Transverse colon (tissue), 4 donors: ENCODE data around the gene GNAQ. TPM values are rescaled to one million over a fixed set of nuclear protein-coding genes. Genes with fewer than 3 reads are reported as not detected.

ENCODE experiments used
- DNase-seq: peaks from one replicate; pipeline ENCODE4 v3.0.0-alpha.2; 2019
- H3K27ac ChIP-seq, 4 donors: fragments of 200-600 bp; sonication (generic); 2 replicates each; pipeline ENCODE4 v1.5.1; 2016 to 2018; ENCODE audit warnings: inconsistent platforms in 4 of 4
- H3K27me3 ChIP-seq: fragments of 200-600 bp; sonication (generic); 2 replicates; pipeline ENCODE4 v1.5.1; 2017; ENCODE audit warnings: inconsistent platforms
- H3K36me3 ChIP-seq, 4 donors: fragments of 200-600 bp; sonication (generic); 2 replicates each; pipeline ENCODE4 v1.5.1; 2017 to 2019; ENCODE audit warnings: inconsistent platforms in 4 of 4
- H3K4me1 ChIP-seq, 4 donors: fragments of 200-600 bp; sonication (generic); 2 replicates each; pipeline ENCODE4 v1.5.1; 2017 to 2020; ENCODE audit warnings: inconsistent platforms in 4 of 4
- H3K4me3 ChIP-seq, 4 donors: fragments of 200-600 bp; sonication (generic); 1 replicate in 1 of 4; 2 replicates in 3 of 4; pipeline versions ENCODE4 v1.5.1 to v1.6.1; 2017 to 2019; ENCODE audit warnings: inconsistent platforms in 4 of 4
- H3K9me3 ChIP-seq, 2 donors: fragments of 200-600 bp; sonication (generic); 2 replicates each; pipeline ENCODE4 v1.5.1; 2017 to 2019; ENCODE audit warnings: inconsistent platforms in 2 of 2
- CTCF ChIP-seq, 5 experiments: fragments of 200-600 bp in 3 of 5; fragments of 450-650 bp in 2 of 5; sonication (generic) in 3 of 5; IDR thresholded peaks; 1 replicate in 2 of 5; 2 replicates in 3 of 5; pipeline ENCODE4 v1.5.1; 2016 to 2017; ENCODE audit warnings: antibody characterized with exemption in 5 of 5, inconsistent platforms in 3 of 5, mild to moderate bottlenecking in 2 of 5, moderate library complexity in 1 of 5
- EP300 ChIP-seq: sonication (generic); formaldehyde crosslinking; IDR thresholded peaks from one replicate; pipeline ENCODE4 v1.6.1; 2017; ENCODE audit warnings: antibody characterized with exemption, low read depth
- POLR2A ChIP-seq: fragments of 450-650 bp; IDR thresholded peaks from one replicate; pipeline ENCODE4 v1.6.1; 2016; ENCODE audit warnings: antibody characterized with exemption, mild to moderate bottlenecking, moderate library complexity
- POLR2AphosphoS5 ChIP-seq, 3 donors: sonication (generic); formaldehyde crosslinking; IDR thresholded peaks; one replicate each; pipeline ENCODE4 v1.6.1; 2016; ENCODE audit warnings: antibody characterized with exemption in 3 of 3
- WGBS, 2 donors: methylation state at CpG; one replicate each; pipeline ENCODE4 v1.1.5; 2018; ENCODE audit warnings: low coverage in 1 of 2; 5-methylcytosine and 5-hydroxymethylcytosine counted together
- in situ Hi-C, 4 donors: fragments of 200-750 bp; cut with MboI; loops; one replicate each; pipeline versions ENCODE4 v1.15.0 to v1.15.1; 2017; ENCODE audit warnings: low sequenced_read_pairs in 3 of 4, low pct_ligation_motif_present in 1 of 4, low pct_unique_long_range_greater_than_20kb in 1 of 4
- intact Hi-C: fragments of 100-400 bp; cut with DNase I; formaldehyde crosslinking; loops from one replicate; pipeline ENCODE4 v1.15.1; 2023; ENCODE audit warnings: low total_unique reads
- total RNA-seq, 4 donors: library from RNA; depleted of rRNA; stranded (reverse); fragments of >200 nt; gene quantifications; one replicate each; pipeline ENCODE4 v1.1.0, GENCODE V29; 2016

GNAQ gene
- total RNA-seq, 4 donors from 2014 or later: 36.3 to 54.9 (median 47.1) TPM

GRCh38 chr9:77851882-77852595, 179.6 kb downstream of the GNAQ start:
- H3K36me3 ChIP-seq: no peaks in the 10 kb centered on the region
- H3K4me3 ChIP-seq: no peak overlapping the region
- no peak overlapping the region for H3K27ac ChIP-seq
- DNase-seq: no peak
- intact Hi-C loops (no loop called here), in situ Hi-C loops (no loop called here)
- no peaks in the 10 kb centered on the region for H3K9me3 ChIP-seq
- H3K4me1 ChIP-seq: peaks cover 4 to 58% (median 24%) of the 10 kb centered on the region in 4 donors
- TF ChIP-seq POLR2A (no peak), CTCF (IDR thresholded peaks at IDR 0.05) (no peak), EP300 (no peak), POLR2AphosphoS5 (IDR thresholded peaks at IDR 0.05) (no peak)
- no peaks in the 10 kb centered on the region for H3K27me3 ChIP-seq
- WGBS, 2 donors: 54 to 58% methylated on average over 3 of the region's 3 CpGs

DNA sequence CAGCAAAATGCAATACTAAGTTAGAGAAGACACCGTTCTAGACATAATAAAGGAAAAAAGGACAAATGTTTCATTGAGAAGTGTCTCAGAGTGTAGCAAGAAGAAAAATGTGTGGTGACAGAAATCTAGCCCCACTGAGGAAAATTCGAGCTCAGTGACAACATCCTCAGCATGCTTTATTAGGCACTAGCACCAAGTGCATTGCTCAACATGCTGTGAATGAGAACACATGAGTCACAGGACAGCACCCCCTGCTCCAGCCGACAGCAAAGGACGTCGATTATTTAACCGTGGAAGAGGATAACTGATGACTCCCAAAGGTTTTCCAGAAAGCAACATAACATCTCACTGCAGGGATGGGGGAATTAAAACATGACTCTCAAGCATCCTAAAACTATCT, 182.7 kb downstream of the GNAQ start:
- 66 to 70% methylated on average over 5 to 6 of the region's 6 CpGs for WGBS, 2 donors
- Histone ChIP-seq H3K36me3 (no peaks in the 10 kb centered on the region), H3K4me3 (no peak overlapping the region), H3K9me3 (no peaks in the 10 kb centered on the region), H3K27ac (peak overlapping the region; percentile 46 to 74 (median 52)), H3K4me1 (peaks cover 11 to 56% (median 17%) of the 10 kb centered on the region in 4 donors), H3K27me3 (no peaks in the 10 kb centered on the region)
- peak; percentile 48 to 73 (median 62) for TF ChIP-seq POLR2AphosphoS5 (IDR thresholded peaks at IDR 0.05)
- TF ChIP-seq POLR2A: no peak
- peak; percentile 36 for DNase-seq
- intact Hi-C loops: loop anchor here (10.0 kb wide), 1 partner anchor 186 kb away; the partner anchor contains the start of gene GNAQ
- in situ Hi-C loops: no loop called here

DNA sequence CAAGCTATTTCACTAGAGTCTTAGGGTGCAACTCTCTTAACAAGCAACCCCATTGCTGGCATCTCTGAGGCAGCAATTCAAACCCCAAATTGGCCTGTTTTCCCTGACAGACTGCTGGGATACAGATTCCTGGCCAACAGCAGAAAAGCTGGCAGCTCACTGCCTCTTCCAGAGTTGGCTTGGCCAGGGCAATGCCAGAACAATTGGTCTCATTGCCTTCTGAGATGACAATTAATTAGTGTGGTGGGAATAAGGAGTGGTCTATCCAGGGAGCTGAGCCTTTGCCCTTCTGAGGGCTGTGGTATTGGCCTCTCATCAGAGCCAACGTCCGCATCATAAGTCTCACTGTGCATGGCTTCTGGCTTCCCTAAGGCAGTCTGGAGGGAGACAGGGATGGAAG, 183.2 kb downstream of the GNAQ start:
- Histone ChIP-seq H3K9me3 (no peaks in the 10 kb centered on the region), H3K4me1 (peaks cover 11 to 54% (median 17%) of the 10 kb centered on the region in 4 donors), H3K4me3 (no peak overlapping the region), H3K27ac (peak overlapping the region; percentile 46 to 74 (median 52)), H3K27me3 (no peaks in the 10 kb centered on the region), H3K36me3 (no peaks in the 10 kb centered on the region)
- in situ Hi-C loops (no loop called here), intact Hi-C loops (loop anchor here (10.0 kb wide), 1 partner anchor 186 kb away; the partner anchor contains the start of gene GNAQ)
- no peak for TF ChIP-seq CTCF (IDR thresholded peaks at IDR 0.05)
- no peak for TF ChIP-seq POLR2A
- no peak for TF ChIP-seq EP300
- no peak for TF ChIP-seq POLR2AphosphoS5 (IDR thresholded peaks at IDR 0.05)
- no peak for DNase-seq
- WGBS, 2 donors: 90% methylated on average over 2 of the region's 2 CpGs; no CpG with 5 or more reads in 1 of the 2 donors

DNA sequence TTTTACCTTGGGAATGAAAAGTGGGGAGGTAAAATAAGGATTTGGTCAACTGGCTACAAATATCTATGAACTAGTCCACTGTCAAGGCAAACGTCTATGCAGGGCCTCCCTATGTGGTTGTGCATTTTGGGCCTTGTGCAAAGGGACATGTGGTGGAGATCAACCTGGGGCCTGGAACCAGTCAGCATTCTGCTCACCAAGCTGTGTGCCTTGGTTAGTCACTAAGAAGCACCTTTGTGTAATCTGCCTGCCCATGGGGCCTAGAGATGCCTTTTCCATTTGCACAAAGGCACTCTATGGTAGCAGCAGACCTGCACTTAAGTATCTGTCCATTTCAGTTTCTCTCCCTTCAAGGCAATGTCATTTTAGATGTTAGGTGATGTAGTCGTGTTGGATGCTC, 184.0 kb downstream of the GNAQ start:
- Histone ChIP-seq H3K27ac (peak overlapping the region in 3 of 4 donors; percentile 46 to 74 (median 59)), H3K27me3 (no peaks in the 10 kb centered on the region), H3K36me3 (no peaks in the 10 kb centered on the region), H3K9me3 (no peaks in the 10 kb centered on the region), H3K4me1 (peaks cover 11 to 51% (median 16%) of the 10 kb centered on the region in 4 donors), H3K4me3 (no peak overlapping the region)
- in situ Hi-C loops (no loop called here), intact Hi-C loops (loop anchor here (10.0 kb wide), 1 partner anchor 187 kb away; the partner anchor contains the start of gene GNAQ)
- DNase-seq: no peak
- 63 to 72% methylated on average over 1 to 2 of the region's 2 CpGs for WGBS, 2 donors
- TF ChIP-seq CTCF (IDR thresholded peaks at IDR 0.05): no peak
- no peak for TF ChIP-seq EP300
- TF ChIP-seq POLR2AphosphoS5 (IDR thresholded peaks at IDR 0.05): no peak
- TF ChIP-seq POLR2A: no peak
